ENCODE data around the gene NALCN. TPM values are rescaled to one million over a fixed set of nuclear protein-coding genes. Genes with fewer than 3 reads are reported as not detected.

NALCN gene
- under 0.01 and 0.39 TPM in 2 replicates for total RNA-seq

GRCh38 chr13:101416181-101417042 is at the start of gene NALCN:
Gene NALCN (minus strand): TSS chr13:101416508. CDS start chr13:101399126, 17,382 bp downstream.

GRCh38 chr13:101452519-101453485 is 36.5 kb upstream of the NALCN start, which contains the start of gene ITGBL1:
Gene ITGBL1 (plus strand): TSS chr13:101452675. CDS start chr13:101452834, 159 bp downstream.

Other genes with a start within 250 kb of the NALCN start
- 52.2 and 92.1 TPM in 2 replicates for gene ITGBL1, start 36.2 kb upstream of the NALCN start, total RNA-seq

Measured in subcutaneous preadipocyte (primary cell).